WTC11 (cell line): ENCODE data around the gene CHADL. TPM values are rescaled to one million over a fixed set of nuclear protein-coding genes. Genes with fewer than 3 reads are reported as not detected.

Source experiments
- ATAC-seq: fragments of 200-7000 bp; cut with Tn5 transposase; 2 replicates; pipeline ENCODE4 v1.10.0; 2021; ENCODE audit warnings: mild to moderate bottlenecking, moderate library complexity
- CTCF ChIA-PET: fragments of 300-600 bp; sonication (Branson Sonifier 250); formaldehyde crosslinking; loops from one replicate; lab custom pipeline; 2021; ENCODE audit warnings: antibody characterized with exemption; lab: Charles Lee
- POLR2A ChIA-PET: fragments of 350-600 bp; sonication (Branson Sonifier 250); formaldehyde crosslinking; loops from one replicate; lab custom pipeline; 2021; ENCODE audit warnings: antibody characterized with exemption; lab: Charles Lee
- DNase-seq: peaks from one replicate; pipeline ENCODE4 v3.0.0; 2021; ENCODE audit warnings: low spot score
- H3K27ac Mint-ChIP-seq: 2 replicates; pipeline ENCODE4 v1.8.0; 2021; ENCODE audit warnings: mixed read lengths
- H3K27me3 Mint-ChIP-seq: 2 replicates; pipeline ENCODE4 v1.8.0; 2021; ENCODE audit warnings: low read depth, mild to moderate bottlenecking, moderate library complexity, mixed read lengths
- H3K36me3 Mint-ChIP-seq: 2 replicates; pipeline ENCODE4 v1.8.0; 2021; ENCODE audit warnings: mixed read lengths
- H3K4me1 Mint-ChIP-seq: 2 replicates; pipeline ENCODE4 v1.8.0; 2022; ENCODE audit warnings: mixed read lengths
- H3K4me3 Mint-ChIP-seq: 2 replicates; pipeline ENCODE4 v1.8.0; 2021; ENCODE audit warnings: mild to moderate bottlenecking, moderate library complexity, mixed read lengths
- H3K9me3 Mint-ChIP-seq: 2 replicates; pipeline ENCODE4 v1.8.0; 2021; ENCODE audit warnings: mixed read lengths
- AFF4 ChIP-seq: sonication (generic); formaldehyde crosslinking; IDR thresholded peaks from 2 replicates; pipeline ENCODE4 v1.8.1; 2023; ENCODE audit warnings: mild to moderate bottlenecking, missing genetic modification reagents, borderline replicate concordance
- ATF6 ChIP-seq: sonication (generic); formaldehyde crosslinking; IDR thresholded peaks from 2 replicates; pipeline ENCODE4 v1.8.1; 2023; ENCODE audit warnings: mild to moderate bottlenecking, missing genetic modification reagents
- FOXK1 ChIP-seq: sonication (generic); formaldehyde crosslinking; IDR thresholded peaks from 2 replicates; pipeline ENCODE4 v1.8.0; 2022; ENCODE audit warnings: mild to moderate bottlenecking, moderate library complexity, missing genetic modification reagents
- GABPB1 ChIP-seq: sonication (generic); formaldehyde crosslinking; IDR thresholded peaks from 2 replicates; pipeline ENCODE4 v1.8.1; 2023; ENCODE audit warnings: mild to moderate bottlenecking, missing genetic modification reagents
- MLX ChIP-seq: sonication (generic); formaldehyde crosslinking; IDR thresholded peaks from 2 replicates; pipeline ENCODE4 v1.8.1; 2023; ENCODE audit warnings: mild to moderate bottlenecking, missing genetic modification reagents, moderate library complexity
- PREB ChIP-seq: sonication (generic); formaldehyde crosslinking; IDR thresholded peaks from 2 replicates; pipeline ENCODE4 v1.8.1; 2022; ENCODE audit warnings: mild to moderate bottlenecking, missing genetic modification reagents, moderate library complexity, borderline replicate concordance
- SOX15 ChIP-seq: fragments of 250-450 bp; sonication (Bioruptor Pico); IDR thresholded peaks from 2 replicates; pipeline ENCODE4 v1.9.0; 2021; ENCODE audit warnings: mild to moderate bottlenecking
- TP53 ChIP-seq: sonication (generic); formaldehyde crosslinking; IDR thresholded peaks from 2 replicates; pipeline ENCODE4 v1.8.1; 2023; ENCODE audit warnings: mild to moderate bottlenecking, missing genetic modification reagents
- ZNF138 ChIP-seq: sonication (generic); formaldehyde crosslinking; conservative IDR thresholded peaks from 2 replicates; pipeline ENCODE4 v1.8.1; 2022; ENCODE audit warnings: mild to moderate bottlenecking, moderate library complexity, missing genetic modification reagents
- ZNF219 ChIP-seq: sonication (generic); formaldehyde crosslinking; IDR thresholded peaks from 2 replicates; pipeline ENCODE4 v1.8.0; 2023; ENCODE audit warnings: missing genetic modification reagents, mild to moderate bottlenecking, borderline replicate concordance
- ZNF281 ChIP-seq: sonication (generic); formaldehyde crosslinking; IDR thresholded peaks from 2 replicates; pipeline ENCODE4 v1.8.0; 2023; ENCODE audit warnings: mild to moderate bottlenecking, missing genetic modification reagents
- ZNF671 ChIP-seq: fragments of 250-450 bp; sonication (Bioruptor Pico); IDR thresholded peaks from 2 replicates; pipeline ENCODE4 v1.8.0; 2021; ENCODE audit warnings: mild to moderate bottlenecking
- total RNA-seq: library from RNA; stranded (reverse); gene quantifications from 3 replicates; pipeline ENCODE4 v1.2.3, GENCODE V29; 2021

The CHADL gene
- total RNA-seq, 1 experiment from 2014 or later = 1.2 TPM

DNA sequence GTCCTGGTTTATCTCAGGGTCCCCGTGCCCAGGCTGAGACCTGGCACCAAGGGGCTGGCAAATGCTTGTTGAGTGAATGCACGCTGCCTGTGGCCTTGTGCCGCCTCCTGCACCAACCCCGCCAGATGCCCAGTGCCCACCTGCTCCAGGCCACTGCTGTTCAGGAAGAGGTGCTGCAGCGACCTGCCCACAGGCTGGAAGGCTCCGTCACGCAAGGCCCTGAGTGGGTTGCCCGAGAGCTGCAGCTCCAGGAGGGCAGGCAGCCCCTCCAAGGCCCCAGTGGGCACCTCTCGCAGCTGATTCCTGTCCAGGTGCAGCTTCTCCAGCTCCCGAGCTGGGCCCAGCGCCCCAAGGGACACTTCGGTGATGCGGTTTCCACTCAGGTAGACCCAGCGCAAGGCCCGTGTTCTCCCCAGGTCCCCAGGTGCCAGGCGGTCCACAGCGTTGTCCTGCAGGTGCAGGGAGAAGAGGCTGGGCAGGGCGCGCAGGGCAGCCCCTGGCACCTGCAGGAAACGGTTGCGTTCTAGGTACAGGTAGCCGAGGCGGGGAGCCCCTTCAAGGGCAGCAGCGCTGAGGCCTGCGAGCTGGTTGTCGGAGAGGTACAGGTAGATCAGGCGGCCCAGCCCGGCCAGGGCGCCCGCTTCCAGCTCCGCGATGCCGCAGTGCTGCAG lies 3.6 kb downstream of the CHADL start (continued):
- 0 out of 2 replicates have a peak, but pooled peaks have one; percentile 50 for TF ChIP-seq AFF4 (CRISPR knock-in tag)
- TF ChIP-seq MLX = peak; percentile 19; the same call in 1 of the 2 replicates
- peak; percentile 70; the same call in 1 of the 2 replicates for TF ChIP-seq TP53 (CRISPR knock-in tag)
- TF ChIP-seq SOX15 (CRISPR knock-in tag) = no peak
- TF ChIP-seq ZNF671 (CRISPR knock-in tag) = no peak
- no peak for TF ChIP-seq ATF6 (CRISPR knock-in tag)
- TF ChIP-seq, all 79 proteins: peak for 7

GRCh38 chr22:41234815-41235695 lies 5.7 kb downstream of the CHADL start:
- Mint-ChIP-seq H3K4me1 (peaks cover 16% of the 10 kb centered on the region), H3K36me3 (peaks cover 5% of the 10 kb centered on the region; the same call in 1 of the 2 replicates), H3K4me3 (no peak overlapping the region), H3K9me3 (no peaks in the 10 kb centered on the region), H3K27me3 (no peaks in the 10 kb centered on the region; the same call in none of the 2 replicates), H3K27ac (no peak overlapping the region)
- ATAC-seq = no peak
- no peak for DNase-seq
- no peak for TF ChIP-seq ZNF281 (CRISPR knock-in tag)
- peak; percentile 94 for TF ChIP-seq GABPB1 (CRISPR knock-in tag)
- no peak for TF ChIP-seq ZNF219 (CRISPR knock-in tag)
- TF ChIP-seq ZNF138 (CRISPR knock-in tag) = no peak
- TF ChIP-seq PREB (CRISPR knock-in tag) = no peak
- no peak for TF ChIP-seq FOXK1 (CRISPR knock-in tag)
- no peak for TF ChIP-seq TP53 (CRISPR knock-in tag)
- ChIA-PET POLR2A (no interaction called here), CTCF (interaction anchor here (1.6 to 3.6 kb wide), 2 partner anchors 11 to 36 kb away, joined by 3 to 50 read pairs; no protein-coding TSS in a partner anchor)
